ENCODE results near the gene CCDC175.
A peak's percentile ranks its signal among the peaks of the same experiment; 100 is the strongest.

The CCDC175 gene

DNA sequence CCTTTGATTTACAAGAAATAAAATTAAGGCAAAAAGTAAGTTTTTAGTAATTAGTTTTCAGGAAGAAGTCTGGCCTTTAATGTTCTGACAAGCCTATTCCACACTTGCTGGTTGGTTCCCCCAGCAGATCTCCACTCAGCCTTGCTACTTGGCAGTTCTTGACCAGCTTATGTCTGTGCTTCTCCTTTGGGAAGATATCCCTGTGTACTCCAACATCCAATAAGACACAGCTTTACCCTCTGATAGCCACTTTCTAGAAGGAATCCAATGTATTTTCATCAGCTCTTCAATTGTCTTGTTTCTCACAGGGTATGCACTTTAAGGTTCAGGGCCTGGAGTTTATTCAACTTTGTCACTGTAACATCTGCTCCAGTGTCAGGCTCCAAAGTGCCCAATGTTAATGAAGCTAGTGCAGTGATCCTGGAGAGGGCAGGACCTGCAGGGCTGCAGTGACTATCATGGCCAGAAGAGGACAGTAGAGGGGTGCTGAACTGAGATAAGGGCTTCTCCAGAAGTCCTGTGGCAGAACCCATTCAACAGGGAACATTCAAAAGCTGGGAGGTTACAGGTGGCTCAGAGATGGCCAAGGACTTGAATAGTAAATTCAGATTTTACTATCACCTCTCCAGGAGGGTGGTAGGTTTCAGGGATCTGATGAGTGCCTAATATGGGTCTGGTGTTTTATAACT is 69.4 kb downstream of the CCDC175 start:
- peak; percentile 96 for ATAC-seq
- TF ChIP-seq, protein P1, sequence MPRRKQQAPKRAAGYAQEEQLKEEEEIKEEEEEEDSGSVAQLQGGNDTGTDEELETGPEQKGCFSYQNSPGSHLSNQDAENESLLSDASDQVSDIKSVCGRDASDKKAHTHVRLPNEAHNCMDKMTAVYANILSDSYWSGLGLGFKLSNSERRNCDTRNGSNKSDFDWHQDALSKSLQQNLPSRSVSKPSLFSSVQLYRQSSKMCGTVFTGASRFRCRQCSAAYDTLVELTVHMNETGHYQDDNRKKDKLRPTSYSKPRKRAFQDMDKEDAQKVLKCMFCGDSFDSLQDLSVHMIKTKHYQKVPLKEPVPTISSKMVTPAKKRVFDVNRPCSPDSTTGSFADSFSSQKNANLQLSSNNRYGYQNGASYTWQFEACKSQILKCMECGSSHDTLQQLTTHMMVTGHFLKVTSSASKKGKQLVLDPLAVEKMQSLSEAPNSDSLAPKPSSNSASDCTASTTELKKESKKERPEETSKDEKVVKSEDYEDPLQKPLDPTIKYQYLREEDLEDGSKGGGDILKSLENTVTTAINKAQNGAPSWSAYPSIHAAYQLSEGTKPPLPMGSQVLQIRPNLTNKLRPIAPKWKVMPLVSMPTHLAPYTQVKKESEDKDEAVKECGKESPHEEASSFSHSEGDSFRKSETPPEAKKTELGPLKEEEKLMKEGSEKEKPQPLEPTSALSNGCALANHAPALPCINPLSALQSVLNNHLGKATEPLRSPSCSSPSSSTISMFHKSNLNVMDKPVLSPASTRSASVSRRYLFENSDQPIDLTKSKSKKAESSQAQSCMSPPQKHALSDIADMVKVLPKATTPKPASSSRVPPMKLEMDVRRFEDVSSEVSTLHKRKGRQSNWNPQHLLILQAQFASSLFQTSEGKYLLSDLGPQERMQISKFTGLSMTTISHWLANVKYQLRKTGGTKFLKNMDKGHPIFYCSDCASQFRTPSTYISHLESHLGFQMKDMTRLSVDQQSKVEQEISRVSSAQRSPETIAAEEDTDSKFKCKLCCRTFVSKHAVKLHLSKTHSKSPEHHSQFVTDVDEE (CRISPR knock-in tag; IDR thresholded peaks at IDR 0.05): no peak
- TF ChIP-seq ZC3H10 (CRISPR knock-in tag; IDR thresholded peaks at IDR 0.05) (no peak), CSDC2 (CRISPR knock-in tag; IDR thresholded peaks at IDR 0.05) (no peak), GLIS3 (CRISPR knock-in tag; IDR thresholded peaks at IDR 0.05) (no peak), ZNF70 (CRISPR knock-in tag; IDR thresholded peaks at IDR 0.05) (no peak), ZFP3 (CRISPR knock-in tag; IDR thresholded peaks at IDR 0.05) (no peak), ZNF8 (CRISPR knock-in tag; IDR thresholded peaks at IDR 0.05) (no peak), ISL1 (CRISPR knock-in tag; IDR thresholded peaks at IDR 0.05) (no peak), PPARA (CRISPR knock-in tag; IDR thresholded peaks at IDR 0.05; ENCODE audit: borderline replicate concordance) (no peak), ZFP30 (CRISPR knock-in tag; IDR thresholded peaks at IDR 0.05) (no peak), ZNF565 (CRISPR knock-in tag; conservative IDR thresholded peaks at IDR 0.05; ENCODE audit: low read depth) (no peak), ARNTL (CRISPR knock-in tag; IDR thresholded peaks at IDR 0.05; ENCODE audit: borderline replicate concordance, low read depth) (no peak), TOX (CRISPR knock-in tag; IDR thresholded peaks at IDR 0.05; ENCODE audit: borderline replicate concordance) (no peak), BACH2 (CRISPR knock-in tag; IDR thresholded peaks at IDR 0.05; ENCODE audit: borderline replicate concordance) (no peak)
- TF ChIP-seq, protein P2, sequence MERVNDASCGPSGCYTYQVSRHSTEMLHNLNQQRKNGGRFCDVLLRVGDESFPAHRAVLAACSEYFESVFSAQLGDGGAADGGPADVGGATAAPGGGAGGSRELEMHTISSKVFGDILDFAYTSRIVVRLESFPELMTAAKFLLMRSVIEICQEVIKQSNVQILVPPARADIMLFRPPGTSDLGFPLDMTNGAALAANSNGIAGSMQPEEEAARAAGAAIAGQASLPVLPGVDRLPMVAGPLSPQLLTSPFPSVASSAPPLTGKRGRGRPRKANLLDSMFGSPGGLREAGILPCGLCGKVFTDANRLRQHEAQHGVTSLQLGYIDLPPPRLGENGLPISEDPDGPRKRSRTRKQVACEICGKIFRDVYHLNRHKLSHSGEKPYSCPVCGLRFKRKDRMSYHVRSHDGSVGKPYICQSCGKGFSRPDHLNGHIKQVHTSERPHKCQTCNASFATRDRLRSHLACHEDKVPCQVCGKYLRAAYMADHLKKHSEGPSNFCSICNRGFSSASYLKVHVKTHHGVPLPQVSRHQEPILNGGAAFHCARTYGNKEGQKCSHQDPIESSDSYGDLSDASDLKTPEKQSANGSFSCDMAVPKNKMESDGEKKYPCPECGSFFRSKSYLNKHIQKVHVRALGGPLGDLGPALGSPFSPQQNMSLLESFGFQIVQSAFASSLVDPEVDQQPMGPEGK (CRISPR knock-in tag; IDR thresholded peaks at IDR 0.05; ENCODE audit: borderline replicate concordance): no peak
- TF ChIP-seq, protein P3, sequence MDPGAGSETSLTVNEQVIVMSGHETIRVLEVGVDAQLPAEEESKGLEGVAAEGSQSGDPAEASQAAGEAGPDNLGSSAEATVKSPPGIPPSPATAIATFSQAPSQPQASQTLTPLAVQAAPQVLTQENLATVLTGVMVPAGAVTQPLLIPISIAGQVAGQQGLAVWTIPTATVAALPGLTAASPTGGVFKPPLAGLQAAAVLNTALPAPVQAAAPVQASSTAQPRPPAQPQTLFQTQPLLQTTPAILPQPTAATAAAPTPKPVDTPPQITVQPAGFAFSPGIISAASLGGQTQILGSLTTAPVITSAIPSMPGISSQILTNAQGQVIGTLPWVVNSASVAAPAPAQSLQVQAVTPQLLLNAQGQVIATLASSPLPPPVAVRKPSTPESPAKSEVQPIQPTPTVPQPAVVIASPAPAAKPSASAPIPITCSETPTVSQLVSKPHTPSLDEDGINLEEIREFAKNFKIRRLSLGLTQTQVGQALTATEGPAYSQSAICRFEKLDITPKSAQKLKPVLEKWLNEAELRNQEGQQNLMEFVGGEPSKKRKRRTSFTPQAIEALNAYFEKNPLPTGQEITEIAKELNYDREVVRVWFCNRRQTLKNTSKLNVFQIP (CRISPR knock-in tag; IDR thresholded peaks at IDR 0.05; ENCODE audit: borderline replicate concordance, low read depth): no peak
- TF ChIP-seq, protein P4, sequence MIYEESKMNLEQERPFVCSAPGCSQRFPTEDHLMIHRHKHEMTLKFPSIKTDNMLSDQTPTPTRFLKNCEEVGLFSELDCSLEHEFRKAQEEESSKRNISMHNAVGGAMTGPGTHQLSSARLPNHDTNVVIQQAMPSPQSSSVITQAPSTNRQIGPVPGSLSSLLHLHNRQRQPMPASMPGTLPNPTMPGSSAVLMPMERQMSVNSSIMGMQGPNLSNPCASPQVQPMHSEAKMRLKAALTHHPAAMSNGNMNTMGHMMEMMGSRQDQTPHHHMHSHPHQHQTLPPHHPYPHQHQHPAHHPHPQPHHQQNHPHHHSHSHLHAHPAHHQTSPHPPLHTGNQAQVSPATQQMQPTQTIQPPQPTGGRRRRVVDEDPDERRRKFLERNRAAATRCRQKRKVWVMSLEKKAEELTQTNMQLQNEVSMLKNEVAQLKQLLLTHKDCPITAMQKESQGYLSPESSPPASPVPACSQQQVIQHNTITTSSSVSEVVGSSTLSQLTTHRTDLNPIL (CRISPR knock-in tag; IDR thresholded peaks at IDR 0.05; ENCODE audit: low read depth): no peak

DNA sequence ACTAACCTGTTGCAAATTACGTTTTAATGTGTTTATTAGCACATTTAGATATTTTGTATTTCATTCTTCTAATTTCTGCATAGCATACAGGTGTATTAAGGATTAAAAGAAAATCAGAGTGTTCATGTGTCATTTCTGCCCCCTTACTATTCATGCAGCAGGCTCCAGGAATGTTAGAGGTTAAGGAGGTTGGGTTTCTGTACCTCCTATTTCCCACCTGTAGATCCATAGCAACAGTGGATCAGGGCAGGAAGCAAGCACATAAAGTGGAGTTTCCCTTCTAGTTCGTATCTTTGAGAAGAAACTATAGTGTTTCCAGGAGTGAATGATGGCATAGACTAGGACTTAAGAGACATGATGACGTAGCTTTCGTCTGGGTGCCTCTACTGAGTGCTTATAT is 73.4 kb downstream of the CCDC175 start:
- no peak for ATAC-seq

More for the DNA sequence above, 73.4 kb downstream of the CCDC175 start:
- TF ChIP-seq, protein P4 (CRISPR knock-in tag; IDR thresholded peaks at IDR 0.05; ENCODE audit: low read depth): no peak
- TF ChIP-seq PPARA (CRISPR knock-in tag; IDR thresholded peaks at IDR 0.05; ENCODE audit: borderline replicate concordance) (no peak), ZNF70 (CRISPR knock-in tag; IDR thresholded peaks at IDR 0.05) (no peak), CSDC2 (CRISPR knock-in tag; IDR thresholded peaks at IDR 0.05) (no peak), TOX (CRISPR knock-in tag; IDR thresholded peaks at IDR 0.05; ENCODE audit: borderline replicate concordance) (no peak)
- TF ChIP-seq, protein P5, sequence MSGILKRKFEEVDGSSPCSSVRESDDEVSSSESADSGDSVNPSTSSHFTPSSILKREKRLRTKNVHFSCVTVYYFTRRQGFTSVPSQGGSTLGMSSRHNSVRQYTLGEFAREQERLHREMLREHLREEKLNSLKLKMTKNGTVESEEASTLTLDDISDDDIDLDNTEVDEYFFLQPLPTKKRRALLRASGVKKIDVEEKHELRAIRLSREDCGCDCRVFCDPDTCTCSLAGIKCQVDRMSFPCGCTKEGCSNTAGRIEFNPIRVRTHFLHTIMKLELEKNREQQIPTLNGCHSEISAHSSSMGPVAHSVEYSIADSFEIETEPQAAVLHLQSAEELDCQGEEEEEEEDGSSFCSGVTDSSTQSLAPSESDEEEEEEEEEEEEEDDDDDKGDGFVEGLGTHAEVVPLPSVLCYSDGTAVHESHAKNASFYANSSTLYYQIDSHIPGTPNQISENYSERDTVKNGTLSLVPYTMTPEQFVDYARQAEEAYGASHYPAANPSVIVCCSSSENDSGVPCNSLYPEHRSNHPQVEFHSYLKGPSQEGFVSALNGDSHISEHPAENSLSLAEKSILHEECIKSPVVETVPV (CRISPR knock-in tag; IDR thresholded peaks at IDR 0.05): no peak
